Fibroblast of gingiva (primary cell): ENCODE results near the gene ZNF853.
"Not testable (repeated sequence)": the region's sequence is repeated elsewhere in the genome, so short reads cannot be mapped to it uniquely, and the experiment has no call there.

ENCODE experiments used
- DNase-seq: peaks from one replicate; pipeline ENCODE4 v3.0.0-alpha.2; 2011; ENCODE audit warnings: low read depth

ZNF853 gene

GRCh38 chr7:6606866-6607583 lies 8.4 kb upstream of the ZNF853 start:
- no peak for DNase-seq

GRCh38 chr7:6607651-6608051 lies 7.8 kb upstream of the ZNF853 start:
- DNase-seq, result no peak

- DNase-seq, result no peak
Measured at GRCh38 chr7:6608081-6608480, 7.3 kb upstream of the ZNF853 start.

GRCh38 chr7:6608794-6609193 lies 6.6 kb upstream of the ZNF853 start:
- no peak for DNase-seq

- DNase-seq, result no peak
Measured at GRCh38 chr7:6612819-6613218, 2.6 kb upstream of the ZNF853 start.

- DNase-seq, result no peak
Measured at GRCh38 chr7:6613706-6614105, 1.7 kb upstream of the ZNF853 start.

GRCh38 chr7:6615723-6616555 lies 529 bp downstream of the ZNF853 start:
- DNase-seq, result no peak

- no peak for DNase-seq
Measured at GRCh38 chr7:6616854-6617643, 1.6 kb downstream of the ZNF853 start.

- no peak for DNase-seq
Measured at GRCh38 chr7:6618621-6619020, 3.2 kb downstream of the ZNF853 start.

- DNase-seq, result no peak
Measured at GRCh38 chr7:6619961-6620360, 4.6 kb downstream of the ZNF853 start.

- DNase-seq, result no peak
Measured at GRCh38 chr7:6621195-6622133, 6.1 kb downstream of the ZNF853 start.

GRCh38 chr7:6622134-6622710 lies 6.8 kb downstream of the ZNF853 start:
- DNase-seq, result no peak

GRCh38 chr7:6623589-6624245 lies 8.3 kb downstream of the ZNF853 start:
- DNase-seq, result no peak

- no peak for DNase-seq
Measured at GRCh38 chr7:6624246-6624611, 8.8 kb downstream of the ZNF853 start.

- no peak for DNase-seq
Measured at GRCh38 chr7:6628045-6628444, 12.6 kb downstream of the ZNF853 start.

- no peak for DNase-seq
Measured at GRCh38 chr7:6630007-6630849, 14.8 kb downstream of the ZNF853 start.

- no peak for DNase-seq
Measured at GRCh38 chr7:6631605-6632004, 16.2 kb downstream of the ZNF853 start.

GRCh38 chr7:6634021-6634420 lies 18.6 kb downstream of the ZNF853 start:
- no peak for DNase-seq

- not testable (repeated sequence) for DNase-seq
Measured at GRCh38 chr7:6634971-6635370, 19.6 kb downstream of the ZNF853 start.
